Retinal pigment epithelial cell (primary cell): ENCODE data around the gene CACNA1B.

Experiments used
- DNase-seq: peaks from one replicate; pipeline ENCODE4 v3.0.0-alpha.2; 2010; ENCODE audit warnings: low read depth
- H3K4me3 ChIP-seq: 2 replicates; pipeline ENCODE4 v1.5.1; 2011; ENCODE audit warnings: mild to moderate bottlenecking, low read length, control low read depth, moderate library complexity
- TF ChIP-seq, protein P1 (sequence below): conservative IDR thresholded peaks from 2 replicates; pipeline ENCODE4 v1.5.1; 2011; ENCODE audit warnings: low read depth, low read length, control low read depth, inconsistent platforms

Gene CACNA1B

DNA sequence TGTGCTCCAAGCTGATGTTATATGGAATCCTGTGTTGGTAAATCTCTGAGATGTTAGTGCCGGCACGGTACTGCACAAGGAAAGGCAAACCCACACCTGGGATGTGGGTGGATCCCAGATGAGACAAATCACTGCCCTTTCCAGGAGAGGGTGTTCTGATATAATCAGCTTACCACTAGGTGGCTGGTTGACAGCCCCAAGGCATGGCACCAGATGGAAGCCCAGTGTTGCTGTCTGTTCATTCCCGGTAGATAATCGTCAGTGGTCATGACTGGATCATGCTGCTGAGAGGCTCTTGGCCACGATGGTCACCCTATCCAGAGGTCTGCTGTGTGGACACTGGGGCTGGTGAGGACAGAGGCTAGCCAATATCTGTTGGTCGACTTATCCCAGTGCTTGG is 184.0 kb downstream of the CACNA1B start:
- no peak overlapping the region for H3K4me3 ChIP-seq
- DNase-seq = no peak

DNA sequence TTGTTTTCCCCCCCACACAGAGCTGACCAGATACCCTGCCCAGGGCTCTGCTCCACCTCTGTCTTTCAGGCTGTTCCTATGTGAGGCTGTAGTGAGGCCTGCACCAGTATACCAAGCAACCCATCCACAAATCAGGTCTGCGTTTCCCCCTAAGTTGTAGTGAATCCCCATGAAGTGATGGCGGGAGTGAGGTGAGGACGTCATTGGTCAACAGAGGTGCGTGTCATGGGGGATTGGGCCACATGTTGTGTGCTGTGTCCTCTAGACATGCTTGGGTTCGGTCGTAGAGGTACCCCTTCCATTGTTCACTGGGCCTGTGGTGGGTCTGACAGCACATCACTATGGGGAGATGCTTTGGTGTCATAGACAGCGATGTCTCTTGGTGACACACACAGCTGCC is 184.6 kb downstream of the CACNA1B start:
- no peak overlapping the region for H3K4me3 ChIP-seq
- DNase-seq = no peak
- TF ChIP-seq, protein P1, sequence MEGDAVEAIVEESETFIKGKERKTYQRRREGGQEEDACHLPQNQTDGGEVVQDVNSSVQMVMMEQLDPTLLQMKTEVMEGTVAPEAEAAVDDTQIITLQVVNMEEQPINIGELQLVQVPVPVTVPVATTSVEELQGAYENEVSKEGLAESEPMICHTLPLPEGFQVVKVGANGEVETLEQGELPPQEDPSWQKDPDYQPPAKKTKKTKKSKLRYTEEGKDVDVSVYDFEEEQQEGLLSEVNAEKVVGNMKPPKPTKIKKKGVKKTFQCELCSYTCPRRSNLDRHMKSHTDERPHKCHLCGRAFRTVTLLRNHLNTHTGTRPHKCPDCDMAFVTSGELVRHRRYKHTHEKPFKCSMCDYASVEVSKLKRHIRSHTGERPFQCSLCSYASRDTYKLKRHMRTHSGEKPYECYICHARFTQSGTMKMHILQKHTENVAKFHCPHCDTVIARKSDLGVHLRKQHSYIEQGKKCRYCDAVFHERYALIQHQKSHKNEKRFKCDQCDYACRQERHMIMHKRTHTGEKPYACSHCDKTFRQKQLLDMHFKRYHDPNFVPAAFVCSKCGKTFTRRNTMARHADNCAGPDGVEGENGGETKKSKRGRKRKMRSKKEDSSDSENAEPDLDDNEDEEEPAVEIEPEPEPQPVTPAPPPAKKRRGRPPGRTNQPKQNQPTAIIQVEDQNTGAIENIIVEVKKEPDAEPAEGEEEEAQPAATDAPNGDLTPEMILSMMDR = no peak

More for the DNA sequence above, 184.0 kb downstream of the CACNA1B start:
- TF ChIP-seq, protein P1 = no peak

DNA sequence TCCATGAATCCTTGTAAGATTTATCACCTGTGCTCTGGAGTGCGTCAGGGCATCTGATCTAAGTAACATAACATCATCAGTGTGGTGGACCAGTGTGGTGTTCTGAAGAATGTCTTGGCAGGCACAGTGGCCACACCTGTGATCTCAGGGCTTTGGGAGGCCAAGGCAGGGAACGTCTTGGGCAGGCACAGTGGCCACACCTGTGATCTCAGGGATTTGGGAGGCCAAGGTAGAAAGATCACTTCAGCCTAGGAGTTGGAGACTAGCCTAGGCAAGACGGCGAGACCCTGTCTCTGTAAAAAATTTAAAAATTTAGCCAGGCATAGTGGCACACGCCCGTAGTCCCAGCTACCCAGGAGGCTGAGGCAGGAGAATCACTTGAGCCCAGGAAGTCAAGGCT is 185.5 kb downstream of the CACNA1B start:
- TF ChIP-seq, protein P1 = no peak
- H3K4me3 ChIP-seq = no peak overlapping the region

DNA sequence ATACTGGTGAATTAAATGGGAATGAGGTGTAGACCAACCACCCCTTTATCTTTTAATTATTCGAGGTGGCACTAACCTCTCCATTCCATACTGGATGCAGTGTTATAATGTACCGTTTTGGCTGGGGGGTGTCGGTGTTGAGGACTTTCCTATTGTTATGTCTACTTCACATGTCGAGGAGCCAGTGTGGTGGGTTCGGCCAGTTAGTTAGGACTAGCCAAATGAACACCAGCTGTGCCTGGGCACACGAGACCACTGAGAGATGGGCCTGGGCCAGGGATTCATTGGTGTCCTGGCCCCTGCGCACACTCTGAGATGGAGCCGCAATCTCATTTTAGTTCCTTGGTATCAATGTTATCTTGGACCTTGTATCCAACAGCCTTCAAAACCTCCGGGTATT is 186.2 kb downstream of the CACNA1B start:
- no peak overlapping the region for H3K4me3 ChIP-seq
- TF ChIP-seq, protein P1 = no peak
- DNase-seq = no peak

More for the DNA sequence above, 185.5 kb downstream of the CACNA1B start:
- no peak for DNase-seq

DNA sequence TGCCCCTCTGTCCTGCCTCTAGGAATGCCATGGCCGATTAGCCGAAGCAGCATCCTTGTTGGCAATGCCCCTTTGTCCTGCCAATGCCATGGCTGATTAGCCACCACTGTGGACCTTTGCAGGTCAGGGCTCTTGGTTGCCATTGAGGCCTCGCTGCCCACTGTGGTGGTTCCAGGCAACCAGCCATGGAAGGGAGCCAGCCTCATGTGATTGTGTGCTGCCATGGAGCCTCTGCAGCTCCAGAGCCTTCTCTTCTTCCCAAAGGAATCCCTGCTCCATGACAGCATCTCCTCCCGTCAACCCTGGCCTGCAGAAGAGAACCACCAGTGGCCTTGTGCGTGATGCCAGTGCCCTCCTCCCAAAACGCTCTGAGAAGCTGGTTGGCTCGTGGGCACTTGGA is 187.0 kb downstream of the CACNA1B start:
- TF ChIP-seq, protein P1 = no peak
- DNase-seq = no peak
- no peak overlapping the region for H3K4me3 ChIP-seq

DNA sequence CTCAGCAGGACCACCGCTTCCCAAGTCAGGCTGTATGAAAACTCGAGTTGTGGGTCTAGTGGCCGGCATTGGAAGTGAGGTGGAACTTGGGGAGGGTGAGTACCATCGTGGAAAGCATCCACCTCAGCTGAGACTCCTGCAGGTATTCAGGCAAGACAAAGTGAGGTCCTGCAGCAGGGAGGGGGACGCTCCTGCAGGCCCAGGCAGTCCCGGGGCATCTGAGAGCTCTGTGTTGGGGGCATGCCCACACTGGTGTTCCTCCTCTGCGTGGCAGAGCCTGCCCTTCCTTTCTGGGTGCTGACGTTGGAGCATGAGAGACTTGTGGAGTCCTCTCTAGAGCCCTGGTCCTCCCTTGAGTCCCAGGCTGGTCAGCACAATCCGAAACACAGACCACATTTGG is 187.7 kb downstream of the CACNA1B start:
- TF ChIP-seq, protein P1 = no peak

DNA sequence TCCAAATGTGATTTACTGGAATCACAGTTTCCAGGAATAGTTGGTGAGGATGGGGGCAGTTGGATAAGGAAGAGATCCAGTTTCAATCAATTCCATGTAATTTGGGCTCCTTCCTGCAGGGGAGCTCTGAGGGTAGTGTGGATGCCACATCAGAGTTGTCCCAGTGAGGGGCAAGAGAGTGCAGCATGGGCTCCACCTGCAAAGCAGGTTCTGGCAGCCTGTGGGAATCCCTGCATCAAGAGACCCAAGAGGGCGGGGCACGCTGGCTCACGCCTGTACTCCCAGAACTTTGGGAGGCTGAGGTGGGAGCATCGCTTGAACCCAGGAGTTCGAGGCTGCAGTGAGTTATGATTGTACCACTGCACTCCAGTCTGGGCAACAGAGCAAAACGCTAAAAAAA is 188.5 kb downstream of the CACNA1B start:
- TF ChIP-seq, protein P1 = no peak
- H3K4me3 ChIP-seq = no peak overlapping the region
- no peak for DNase-seq

More for the DNA sequence above, 187.7 kb downstream of the CACNA1B start:
- no peak overlapping the region for H3K4me3 ChIP-seq
- no peak for DNase-seq
